A673 (cell line): Measurements from ENCODE around the gene TNFRSF25. TPM values are rescaled to one million over a fixed set of nuclear protein-coding genes. Genes with fewer than 3 reads are reported as not detected.

Experiments
- BruUV-seq: library from RNA; stranded (reverse); fragments of 400-500 nt; replicated peaks from 2 replicates; lab custom pipeline; 2021; lab: Mats Ljungman, UMichigan
- CTCF ChIA-PET: fragments of 300-600 bp; sonication (Branson Sonifier 250); formaldehyde crosslinking; loops from one replicate; lab custom pipeline; 2022; ENCODE audit warnings: antibody characterized with exemption; lab: Charles Lee
- POLR2A ChIA-PET: fragments of 300-600 bp; sonication (Branson Sonifier 250); formaldehyde crosslinking; loops from one replicate; lab custom pipeline; 2022; ENCODE audit warnings: antibody characterized with exemption; ENCODE audit not compliant: low non-redundant PET; lab: Charles Lee
- DNase-seq: peaks from one replicate; pipeline ENCODE4 v3.0.0-alpha.2; 2015; ENCODE audit warnings: low spot score
- H3K27ac ChIP-seq: fragments of 200-600 bp; sonication (generic); 2 replicates; pipeline ENCODE4 v1.5.1; 2016; ENCODE audit warnings: mixed run types, low read depth, mild to moderate bottlenecking, mixed read lengths, antibody characterized with exemption, low read length; ENCODE audit not compliant: poor library complexity, severe bottlenecking
- H3K27me3 ChIP-seq: fragments of 200-600 bp; sonication (generic); replicated peaks from 2 replicates; pipeline ENCODE4 v1.6.1; 2017; ENCODE audit warnings: mixed run types, low read depth, mild to moderate bottlenecking, mixed read lengths, antibody characterized with exemption, low read length; ENCODE audit not compliant: insufficient read depth, poor library complexity
- H3K36me3 ChIP-seq: fragments of 200-600 bp; sonication (generic); 2 replicates; pipeline ENCODE4 v1.6.1; 2016; ENCODE audit warnings: mixed run types, mild to moderate bottlenecking, mixed read lengths, antibody characterized with exemption, low read length; ENCODE audit not compliant: insufficient read depth, poor library complexity, severe bottlenecking
- H3K4me1 ChIP-seq: fragments of 200-600 bp; sonication (generic); 2 replicates; pipeline ENCODE4 v1.6.1; 2017; ENCODE audit warnings: mixed run types, mild to moderate bottlenecking, mixed read lengths, antibody characterized with exemption, low read length; ENCODE audit not compliant: insufficient read depth, poor library complexity, severe bottlenecking
- H3K4me3 ChIP-seq: fragments of 200-600 bp; sonication (generic); 2 replicates; pipeline ENCODE4 v1.5.1; 2016; ENCODE audit warnings: low read depth, mixed run types, mild to moderate bottlenecking, mixed read lengths, low read length; ENCODE audit not compliant: poor library complexity, severe bottlenecking
- H3K9me3 ChIP-seq: fragments of 200-600 bp; sonication (generic); 2 replicates; pipeline ENCODE4 v1.6.1; 2016; ENCODE audit warnings: mixed run types, low read depth, mild to moderate bottlenecking, mixed read lengths, antibody characterized with exemption, low read length; ENCODE audit not compliant: poor library complexity, severe bottlenecking
- EZH2 ChIP-seq: fragments of 200-600 bp; sonication (generic); IDR thresholded peaks from 2 replicates; pipeline ENCODE4 v1.6.1; 2017; ENCODE audit warnings: borderline replicate concordance, low read depth, mild to moderate bottlenecking, mixed read lengths, antibody characterized with exemption, low read length; ENCODE audit not compliant: poor library complexity, severe bottlenecking
- intact Hi-C: fragments of 100-400 bp; cut with micrococcal nuclease; formaldehyde crosslinking; loops from one replicate; pipeline ENCODE4 v1.10.0; 2022; ENCODE audit not compliant: unreplicated experiment
- total RNA-seq: library from RNA; stranded (reverse); gene quantifications from 2 replicates; pipeline ENCODE4 v1.2.3, GENCODE V29; 2021
- TF ChIP-seq, protein P1 (sequence below): fragments of 300-800, 200-600 bp; sonication (generic); conservative IDR thresholded peaks from 2 replicates; pipeline ENCODE4 v1.5.1; 2017; ENCODE audit warnings: low read depth, mild to moderate bottlenecking, antibody characterized with exemption, low read length, moderate library complexity, mixed read lengths

TNFRSF25 gene
- total RNA-seq, 1 experiment from 2014 or later = 0.97 TPM

DNA sequence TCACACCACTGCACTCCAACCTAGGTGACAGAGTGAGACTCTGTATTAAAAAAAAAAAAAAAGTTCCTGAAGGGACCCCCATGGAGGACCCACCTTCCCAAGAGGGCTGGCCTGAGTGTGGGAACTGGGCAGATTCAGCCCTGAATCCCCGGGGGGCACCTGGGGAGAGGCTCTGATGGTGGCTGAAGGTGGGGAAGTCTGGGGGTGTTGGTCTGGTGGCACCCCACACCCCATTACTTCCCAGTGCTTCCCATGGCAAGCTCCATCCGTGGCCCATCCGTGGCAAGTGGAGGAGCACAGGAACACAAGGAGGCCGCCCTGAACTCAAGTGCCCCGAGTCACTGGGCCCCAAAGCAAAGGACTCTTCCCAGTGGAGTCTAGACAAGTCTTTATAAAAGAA is 778 bp upstream of the TNFRSF25 start:
- H3K9me3 ChIP-seq = no peaks in the 10 kb centered on the region
- CTCF ChIA-PET = interaction anchor here (0.7 kb wide), 1 partner anchor 19 kb away, joined by 3 read pairs; no protein-coding TSS in a partner anchor
- H3K27ac ChIP-seq = no peak overlapping the region
- POLR2A ChIA-PET = no interaction called here
- H3K4me1 ChIP-seq = no peaks in the 10 kb centered on the region
- intact Hi-C loops = no loop called here
- no peak for DNase-seq
- BruUV-seq = no TSS peak
- H3K27me3 ChIP-seq = no peaks in the 10 kb centered on the region
- H3K36me3 ChIP-seq = no peaks in the 10 kb centered on the region
- H3K4me3 ChIP-seq = no peak overlapping the region
- TF ChIP-seq, protein P1, sequence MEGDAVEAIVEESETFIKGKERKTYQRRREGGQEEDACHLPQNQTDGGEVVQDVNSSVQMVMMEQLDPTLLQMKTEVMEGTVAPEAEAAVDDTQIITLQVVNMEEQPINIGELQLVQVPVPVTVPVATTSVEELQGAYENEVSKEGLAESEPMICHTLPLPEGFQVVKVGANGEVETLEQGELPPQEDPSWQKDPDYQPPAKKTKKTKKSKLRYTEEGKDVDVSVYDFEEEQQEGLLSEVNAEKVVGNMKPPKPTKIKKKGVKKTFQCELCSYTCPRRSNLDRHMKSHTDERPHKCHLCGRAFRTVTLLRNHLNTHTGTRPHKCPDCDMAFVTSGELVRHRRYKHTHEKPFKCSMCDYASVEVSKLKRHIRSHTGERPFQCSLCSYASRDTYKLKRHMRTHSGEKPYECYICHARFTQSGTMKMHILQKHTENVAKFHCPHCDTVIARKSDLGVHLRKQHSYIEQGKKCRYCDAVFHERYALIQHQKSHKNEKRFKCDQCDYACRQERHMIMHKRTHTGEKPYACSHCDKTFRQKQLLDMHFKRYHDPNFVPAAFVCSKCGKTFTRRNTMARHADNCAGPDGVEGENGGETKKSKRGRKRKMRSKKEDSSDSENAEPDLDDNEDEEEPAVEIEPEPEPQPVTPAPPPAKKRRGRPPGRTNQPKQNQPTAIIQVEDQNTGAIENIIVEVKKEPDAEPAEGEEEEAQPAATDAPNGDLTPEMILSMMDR = no peak
- no peak for TF ChIP-seq EZH2

DNA sequence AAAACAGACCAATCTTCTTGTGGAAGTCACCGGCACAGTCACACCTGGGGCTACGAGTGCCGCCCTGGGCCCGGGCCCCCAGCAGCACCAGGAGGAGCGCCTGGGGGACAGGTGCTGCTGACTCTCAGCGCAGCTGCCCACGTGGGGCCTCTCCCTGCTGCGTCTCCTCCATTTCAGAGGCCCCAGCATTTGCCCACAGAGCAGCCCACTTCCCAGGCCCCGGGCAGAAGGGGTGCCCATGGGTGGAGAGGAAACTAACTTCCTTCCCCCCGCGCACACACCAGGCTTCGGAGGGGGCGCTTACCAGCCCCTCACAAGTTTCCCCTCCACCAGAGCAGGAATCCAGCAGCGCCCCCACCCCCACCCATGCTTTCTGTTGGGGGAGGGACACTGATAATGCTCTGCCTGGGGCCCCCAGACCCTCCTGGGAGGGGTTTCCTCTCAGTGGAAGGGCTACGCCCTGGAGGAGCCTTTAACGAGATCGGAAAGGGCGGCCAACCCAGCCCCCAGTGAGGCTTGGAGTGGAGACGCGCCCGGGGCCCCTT is 440 bp downstream of the TNFRSF25 start:
- TF ChIP-seq, protein P1 = no peak
- TF ChIP-seq EZH2 = no peak
- Histone ChIP-seq H3K36me3 (no peaks in the 10 kb centered on the region), H3K9me3 (no peaks in the 10 kb centered on the region), H3K4me3 (no peak overlapping the region), H3K4me1 (no peaks in the 10 kb centered on the region), H3K27ac (no peak overlapping the region), H3K27me3 (no peaks in the 10 kb centered on the region)
- intact Hi-C loops = no loop called here
- POLR2A ChIA-PET = no interaction called here
- BruUV-seq = no TSS peak
- CTCF ChIA-PET = no interaction called here
- no peak for DNase-seq

DNA sequence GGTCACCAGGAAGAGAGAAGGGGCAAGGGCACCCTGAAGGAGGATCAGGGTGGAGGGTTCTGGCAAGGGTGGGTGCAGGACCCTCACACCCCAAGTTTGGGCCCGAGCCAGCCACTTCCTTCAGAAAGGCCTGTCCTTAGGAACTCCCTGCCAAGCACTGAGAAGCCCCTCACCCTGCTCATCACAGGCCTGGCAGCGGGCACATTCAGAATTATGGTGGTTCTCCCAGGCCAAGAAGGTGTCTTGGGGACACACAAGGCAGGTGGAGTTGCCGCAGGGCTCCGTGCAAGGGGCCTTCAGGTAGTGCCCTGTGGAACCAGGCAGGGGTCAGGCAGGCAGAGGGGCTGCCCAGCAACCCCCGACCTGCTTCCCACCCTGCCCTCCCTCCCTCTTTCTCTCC is 1.1 kb downstream of the TNFRSF25 start:
- TF ChIP-seq, protein P1 = no peak
- H3K27ac ChIP-seq = no peak overlapping the region
- no peaks in the 10 kb centered on the region for H3K36me3 ChIP-seq
- H3K4me3 ChIP-seq = no peak overlapping the region
- no peaks in the 10 kb centered on the region for H3K9me3 ChIP-seq
- no peak for DNase-seq
- H3K4me1 ChIP-seq = no peaks in the 10 kb centered on the region
- ChIA-PET POLR2A (no interaction called here), CTCF (no interaction called here)
- intact Hi-C loops = no loop called here
- H3K27me3 ChIP-seq = no peaks in the 10 kb centered on the region
- no TSS peak for BruUV-seq
